ENCODE results near the gene WWC1.
"Not testable (repeated sequence)": the region's sequence is repeated elsewhere in the genome, so short reads cannot be mapped to it uniquely, and the experiment has no call there.

The WWC1 gene

DNA sequence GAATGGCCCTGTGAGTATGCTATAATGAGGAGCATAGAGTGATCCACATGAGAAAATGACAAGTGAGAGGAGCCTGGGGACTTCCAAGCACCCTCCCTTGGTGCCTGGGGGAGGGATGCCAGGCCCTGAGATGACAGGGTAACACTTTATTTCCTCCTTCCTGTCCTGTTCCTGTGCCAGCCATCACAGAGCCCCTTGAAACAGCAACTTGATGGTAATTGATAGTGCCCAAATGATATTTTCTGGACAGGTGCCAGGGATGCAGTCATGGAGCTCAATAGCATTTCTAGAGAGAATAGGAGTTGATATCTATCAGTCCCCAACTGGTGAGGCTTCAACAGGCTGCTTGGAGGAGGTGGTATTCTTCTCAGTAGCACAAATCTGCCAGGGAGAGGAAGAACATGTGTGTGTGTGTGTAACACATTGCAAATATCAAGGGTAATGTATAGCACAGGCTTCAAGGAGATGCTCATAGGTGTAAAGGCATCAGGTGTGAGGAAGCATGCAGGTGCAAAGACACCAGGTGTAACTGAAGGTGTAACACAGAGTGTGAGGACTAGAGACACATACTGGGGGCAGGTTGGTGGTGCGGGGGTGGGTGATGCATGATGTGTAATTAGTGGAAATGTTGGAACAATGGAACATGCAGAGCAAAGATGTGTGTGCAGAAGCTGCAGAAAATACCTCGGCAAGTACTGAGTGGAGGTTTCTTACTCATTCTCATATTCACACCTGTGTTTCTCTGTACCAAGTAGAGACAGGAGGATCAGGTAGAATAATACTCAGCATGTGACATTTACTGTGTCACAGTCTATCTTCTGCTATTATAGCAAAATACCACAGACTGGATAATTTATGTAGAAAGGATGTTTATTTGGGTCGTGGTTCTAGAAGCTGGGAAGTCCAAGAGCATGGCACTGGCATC is 18.1 kb upstream of the WWC1 start:
- no peak overlapping the region for H3K4me3 ChIP-seq (ENCODE audit: low read depth, low read length)
- TF ChIP-seq CTCF (IDR thresholded peaks at IDR 0.05; ENCODE audit: low read depth, low read length), result no peak

- H3K4me3 ChIP-seq (ENCODE audit: low read depth, low read length), result no peak overlapping the region
- no peak for TF ChIP-seq CTCF (IDR thresholded peaks at IDR 0.05; ENCODE audit: low read depth, low read length)
These were observed 17.0 kb upstream of the WWC1 start for GRCh38 chr5:168274406-168274805.

DNA sequence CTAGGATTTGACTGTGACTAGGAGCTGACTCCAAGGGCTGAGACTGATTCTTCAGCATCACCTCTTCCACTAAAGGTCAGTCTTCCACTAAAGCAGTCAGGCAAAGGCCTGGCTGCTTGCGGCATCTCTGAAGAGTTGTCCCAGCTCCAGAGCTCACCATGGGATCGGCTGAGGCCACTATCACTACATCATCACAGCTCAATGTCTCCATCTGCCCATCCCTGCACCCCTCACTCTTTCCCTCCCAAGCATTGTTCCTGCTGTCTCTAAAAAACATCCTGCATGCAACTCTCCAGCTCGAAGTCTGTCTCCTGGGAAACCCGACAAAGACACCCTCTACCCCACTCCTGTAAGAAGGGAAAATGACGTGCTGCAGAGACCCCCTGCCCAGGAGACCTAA is 15.5 kb upstream of the WWC1 start:
- no peak overlapping the region for H3K4me3 ChIP-seq (ENCODE audit: low read depth, low read length)
- TF ChIP-seq CTCF (IDR thresholded peaks at IDR 0.05; ENCODE audit: low read depth, low read length), result no peak

DNA sequence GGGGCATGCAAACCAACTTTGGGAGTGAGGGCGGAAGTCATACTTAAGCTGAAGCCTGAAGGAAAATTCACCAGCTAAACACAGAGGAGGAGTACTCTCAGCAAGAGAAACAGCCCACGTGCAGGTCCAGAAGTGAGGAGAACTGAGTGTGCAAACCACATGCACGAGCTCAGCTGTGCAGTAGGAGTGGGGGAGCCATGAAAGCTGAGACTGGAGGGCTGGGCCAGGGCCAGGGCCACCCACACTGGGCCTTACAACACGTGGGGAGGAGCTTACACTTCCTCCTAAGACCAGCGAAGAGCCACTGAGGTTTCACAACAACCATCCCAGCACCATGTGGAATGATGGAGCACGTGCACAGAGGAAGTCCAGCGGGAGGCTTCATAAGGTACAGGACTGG is 9.3 kb upstream of the WWC1 start:
- H3K4me3 ChIP-seq (ENCODE audit: low read depth, low read length), result no peak overlapping the region
- TF ChIP-seq CTCF (IDR thresholded peaks at IDR 0.05; ENCODE audit: low read depth, low read length), result no peak

DNA sequence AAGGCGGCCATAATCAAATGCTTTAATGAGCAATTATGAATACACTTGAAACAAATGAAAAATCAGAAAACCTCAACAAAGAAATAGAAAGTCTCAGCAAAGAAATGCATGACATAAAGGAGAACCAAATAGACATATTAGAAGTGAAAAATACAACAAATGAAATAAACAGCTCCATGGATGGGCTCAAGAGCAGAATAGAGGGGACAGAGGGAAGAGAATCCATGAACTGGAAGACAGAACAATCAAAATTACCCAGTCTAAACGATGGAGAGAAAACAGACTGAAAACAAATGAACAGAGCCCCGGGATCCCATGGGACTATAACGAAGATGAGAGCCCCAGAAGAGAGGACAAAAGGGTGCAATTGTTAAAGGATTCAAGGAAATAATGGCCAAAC is 6.6 kb upstream of the WWC1 start:
- no peak for TF ChIP-seq CTCF (IDR thresholded peaks at IDR 0.05; ENCODE audit: low read depth, low read length)
- no peak overlapping the region for H3K4me3 ChIP-seq (ENCODE audit: low read depth, low read length)

GRCh38 chr5:168285696-168286095 is 5.7 kb upstream of the WWC1 start:
- TF ChIP-seq CTCF (IDR thresholded peaks at IDR 0.05; ENCODE audit: low read depth, low read length), result no peak
- no peak overlapping the region for H3K4me3 ChIP-seq (ENCODE audit: low read depth, low read length)

DNA sequence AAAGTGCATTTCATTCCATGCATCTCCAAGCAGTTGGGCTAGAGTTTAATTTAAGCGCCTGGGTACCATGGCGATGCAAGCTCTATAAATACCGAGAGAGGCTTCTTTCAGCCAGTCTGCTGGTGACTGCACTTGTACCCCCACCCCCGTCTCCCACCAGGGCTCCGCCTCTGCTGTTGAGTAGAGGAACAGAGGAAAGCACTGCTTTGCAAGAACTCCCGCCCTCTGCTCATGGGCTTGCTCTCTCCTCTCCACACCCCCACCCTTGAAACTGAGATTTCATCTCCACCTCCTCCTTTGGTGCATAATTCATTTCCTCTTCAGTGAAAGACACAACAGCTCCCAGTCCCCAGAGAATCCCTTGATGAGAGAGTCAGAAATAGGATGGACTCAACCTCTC is 5.1 kb upstream of the WWC1 start:
- H3K4me3 ChIP-seq (ENCODE audit: low read depth, low read length), result no peak overlapping the region
- TF ChIP-seq CTCF (IDR thresholded peaks at IDR 0.05; ENCODE audit: low read depth, low read length), result no peak

- H3K4me3 ChIP-seq (ENCODE audit: low read depth, low read length), result not testable (repeated sequence)
These were observed 4.6 kb upstream of the WWC1 start for GRCh38 chr5:168286863-168287262.
